ENCODE results near the gene RNASE9.
"Not testable (repeated sequence)": the region's sequence is repeated elsewhere in the genome, so short reads cannot be mapped to it uniquely, and the experiment has no call there.

The RNASE9 gene

DNA sequence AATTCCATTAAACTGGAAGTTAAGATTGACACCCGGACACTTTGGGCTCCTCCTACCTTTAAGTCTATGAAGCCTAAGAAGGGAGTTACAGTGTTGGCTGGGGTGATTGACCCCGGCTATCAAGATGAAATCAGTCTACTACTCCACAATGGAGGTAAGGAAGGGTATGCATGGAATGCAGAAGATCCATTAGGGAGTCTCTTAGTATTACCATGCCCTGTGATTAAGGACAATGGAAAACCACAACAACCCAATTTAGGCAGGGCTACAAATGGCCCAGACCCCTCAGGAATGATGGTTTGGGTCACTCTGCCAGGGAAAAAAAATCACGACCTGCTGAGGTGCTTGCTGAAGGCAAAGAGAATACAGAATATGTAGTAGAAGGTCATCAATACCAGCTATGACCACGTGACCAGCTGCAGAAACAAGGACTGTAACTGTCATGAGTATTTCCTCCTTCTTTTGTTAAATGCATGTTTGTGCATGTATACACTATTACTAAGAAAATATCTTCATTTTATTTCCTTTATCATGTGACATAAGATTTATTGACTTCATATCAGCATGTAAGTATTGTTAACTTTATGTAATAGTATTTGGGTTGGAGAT lies 11.6 kb upstream of the RNASE9 start:
- DNase-seq, result not testable (repeated sequence)

- DNase-seq, result not testable (repeated sequence)
These were observed 9.9 kb upstream of the RNASE9 start for GRCh38 chr14:20570720-20571119.

GRCh38 chr14:20569865-20570264 lies 9.0 kb upstream of the RNASE9 start:
- DNase-seq, result not testable (repeated sequence)

DNA sequence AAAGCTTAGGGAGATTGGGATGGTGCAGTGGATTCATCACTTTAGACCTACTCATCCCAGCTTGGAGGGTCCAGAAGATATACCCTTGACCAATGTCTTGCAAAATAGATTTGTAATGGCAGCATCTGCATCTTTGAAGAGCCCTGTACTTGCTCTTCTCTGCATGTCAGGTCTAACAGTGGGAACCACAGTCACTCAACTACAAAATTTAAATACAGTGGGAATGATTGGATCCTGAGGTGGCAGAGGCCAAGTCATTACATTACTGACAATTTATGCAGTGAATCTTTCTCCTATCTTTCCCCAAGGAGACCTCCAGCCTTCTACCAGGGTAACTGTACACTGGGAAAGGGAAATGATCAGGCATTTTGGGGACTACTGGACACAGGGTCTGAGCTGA lies 8.2 kb upstream of the RNASE9 start:
- DNase-seq, result no peak

GRCh38 chr14:20568393-20568792 lies 7.5 kb upstream of the RNASE9 start:
- DNase-seq, result no peak

- DNase-seq, result not testable (repeated sequence)
These were observed 6.4 kb upstream of the RNASE9 start for GRCh38 chr14:20567199-20567598.

DNA sequence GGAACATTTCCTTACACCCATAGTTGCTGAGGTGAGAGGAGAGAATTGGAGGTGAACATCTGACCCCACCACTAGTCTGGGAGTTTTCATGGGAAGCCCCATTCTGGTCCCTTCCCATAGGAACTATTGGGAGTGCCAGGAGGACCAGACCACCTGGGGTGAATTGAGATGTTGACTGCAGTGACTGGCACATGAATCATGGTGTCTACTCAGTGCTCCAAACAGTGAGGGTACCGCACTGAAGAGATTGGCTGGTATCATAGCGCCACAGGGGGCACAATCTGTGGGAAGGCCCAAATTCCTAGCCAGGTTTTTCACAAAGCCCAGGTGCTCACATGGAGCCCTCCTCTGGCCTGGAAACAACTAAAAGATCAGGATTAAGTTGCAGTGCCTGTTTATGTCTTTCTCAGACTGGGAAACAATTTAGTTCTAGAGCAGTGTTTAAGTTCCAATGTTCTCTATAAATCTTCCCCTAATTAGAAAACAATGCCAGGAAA lies 3.7 kb upstream of the RNASE9 start:
- no peak for DNase-seq

- no peak for DNase-seq
These were observed 3.1 kb upstream of the RNASE9 start for GRCh38 chr14:20563971-20564370.

- DNase-seq, result no peak
These were observed 1.4 kb downstream of the RNASE9 start for GRCh38 chr14:20559461-20559904.

- DNase-seq, result no peak
These were observed 3.7 kb downstream of the RNASE9 start for GRCh38 chr14:20557212-20557542.

GRCh38 chr14:20556500-20557211 lies 4.2 kb downstream of the RNASE9 start:
- DNase-seq, result no peak

GRCh38 chr14:20555845-20556244 lies 5.0 kb downstream of the RNASE9 start:
- no peak for DNase-seq

DNA sequence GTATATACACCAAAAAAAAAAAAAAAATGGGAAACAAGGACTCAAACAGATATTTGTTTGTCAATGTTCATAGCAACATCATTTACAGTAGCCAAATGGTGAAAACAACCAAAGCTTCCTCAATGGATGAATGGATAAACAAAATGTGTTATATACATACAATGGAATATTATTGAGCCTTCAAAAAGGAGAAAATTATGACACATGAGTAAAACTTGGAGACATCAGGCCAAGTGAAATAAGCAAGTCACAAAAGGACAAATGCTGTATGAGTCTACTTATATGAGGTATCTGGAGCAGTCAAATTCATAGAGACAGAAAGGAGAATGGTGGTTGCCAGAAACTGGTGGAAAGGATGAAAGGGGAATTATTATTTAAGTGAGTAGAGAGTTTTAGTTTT lies 7.8 kb downstream of the RNASE9 start:
- no peak for DNase-seq

DNA sequence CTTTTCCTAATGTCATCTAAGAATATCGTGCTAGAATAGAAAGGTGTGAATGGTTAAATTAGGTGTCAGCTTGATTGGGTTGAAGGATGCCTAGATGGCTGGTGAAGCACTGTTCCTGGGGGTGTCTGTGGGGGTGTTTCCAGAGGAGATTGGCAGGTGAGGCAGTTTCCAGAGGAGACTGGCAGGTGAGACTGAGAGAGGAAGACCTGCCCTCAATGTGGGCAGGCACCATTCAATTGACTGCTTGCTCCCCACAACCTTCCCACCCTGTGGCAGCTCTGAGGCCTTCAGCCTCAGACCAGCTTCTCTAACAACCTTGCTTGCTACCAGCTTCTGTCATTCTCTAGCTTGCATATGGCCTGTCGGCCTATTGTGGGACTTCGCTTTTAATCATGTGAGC lies 9.2 kb downstream of the RNASE9 start:
- DNase-seq, result no peak

GRCh38 chr14:20550926-20551325 lies 9.9 kb downstream of the RNASE9 start:
- DNase-seq, result no peak

DNA sequence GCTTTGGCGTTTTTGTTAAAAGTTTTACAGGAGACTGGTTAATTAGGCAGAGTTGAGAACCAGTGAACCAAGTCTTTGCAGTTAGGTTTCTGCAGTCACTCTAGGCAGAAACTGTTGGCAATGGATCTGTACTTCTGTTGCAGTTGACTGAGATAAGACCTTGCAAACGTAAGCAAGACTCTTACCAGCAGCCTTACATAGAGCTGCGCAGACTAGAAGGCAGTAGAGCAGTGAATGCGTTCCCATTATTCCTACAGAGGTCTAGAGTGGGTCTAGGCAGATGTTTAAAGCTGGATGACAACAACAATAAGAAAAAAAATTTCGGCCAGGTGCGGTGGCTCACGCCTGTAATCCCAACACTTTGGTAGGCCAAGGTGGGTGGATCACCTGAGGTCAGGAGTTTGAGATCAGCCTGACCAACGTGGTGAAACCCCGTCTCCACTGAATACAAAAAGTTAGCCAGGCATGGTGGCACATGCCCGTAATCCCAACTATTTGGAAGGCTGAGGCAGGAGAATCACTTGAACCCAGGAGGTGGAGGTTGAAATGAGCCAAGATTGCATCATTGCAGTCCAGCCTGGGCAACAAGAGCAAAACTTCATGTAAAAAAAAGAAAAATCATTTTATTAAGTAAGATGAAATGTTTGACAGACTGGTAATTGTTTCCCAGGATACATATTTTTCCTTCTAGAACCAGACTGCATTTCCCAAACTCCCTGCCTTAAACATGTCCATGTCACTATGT lies 12.3 kb downstream of the RNASE9 start:
- DNase-seq, result no peak

- DNase-seq, result no peak
These were observed 14.0 kb downstream of the RNASE9 start for GRCh38 chr14:20546877-20547276.

DNA sequence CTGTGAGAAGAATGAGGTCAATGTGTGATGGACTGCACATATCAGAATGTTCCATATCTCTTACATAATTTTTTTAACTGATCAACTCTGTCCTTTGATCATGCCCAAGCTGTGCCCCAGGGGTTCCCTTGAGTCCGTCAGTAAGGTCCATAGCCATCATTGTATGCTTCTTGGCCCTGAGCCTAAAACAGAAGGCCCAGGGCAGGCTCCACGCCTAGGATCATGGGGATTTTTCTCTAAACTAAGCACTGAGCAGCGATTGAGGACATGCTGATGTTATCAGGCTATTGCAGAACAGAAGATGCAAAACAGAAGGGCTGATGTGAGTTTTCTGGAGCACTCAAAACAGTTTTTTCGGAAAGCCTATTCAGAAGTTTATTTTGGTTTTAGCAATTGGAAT lies 20.9 kb downstream of the RNASE9 start:
- no peak for DNase-seq

- peak; percentile 74 for DNase-seq
These were observed 29.9 kb downstream of the RNASE9 start for GRCh38 chr14:20530771-20531571.

DNA sequence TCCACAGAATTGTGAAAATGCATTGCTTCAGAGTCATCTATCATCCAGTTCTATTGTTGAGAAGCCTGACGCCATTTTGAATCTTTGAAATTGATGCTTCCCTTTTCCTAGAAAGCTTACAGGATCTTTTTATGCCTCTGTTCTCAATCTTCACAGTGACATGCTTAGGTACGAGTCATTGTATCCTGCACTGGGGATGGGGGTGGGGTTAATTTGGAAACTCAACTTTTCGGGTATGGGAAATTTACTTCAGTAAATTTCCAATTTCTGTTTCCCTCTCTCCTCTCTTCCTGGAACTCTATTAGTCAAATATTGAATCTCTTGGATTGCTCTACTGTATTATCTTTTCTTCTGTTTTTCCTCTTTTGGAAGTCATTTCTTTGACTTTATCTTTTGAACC lies 31.0 kb downstream of the RNASE9 start:
- no peak for DNase-seq

GRCh38 chr14:20524027-20524426 lies 36.8 kb downstream of the RNASE9 start:
- no peak for DNase-seq

DNA sequence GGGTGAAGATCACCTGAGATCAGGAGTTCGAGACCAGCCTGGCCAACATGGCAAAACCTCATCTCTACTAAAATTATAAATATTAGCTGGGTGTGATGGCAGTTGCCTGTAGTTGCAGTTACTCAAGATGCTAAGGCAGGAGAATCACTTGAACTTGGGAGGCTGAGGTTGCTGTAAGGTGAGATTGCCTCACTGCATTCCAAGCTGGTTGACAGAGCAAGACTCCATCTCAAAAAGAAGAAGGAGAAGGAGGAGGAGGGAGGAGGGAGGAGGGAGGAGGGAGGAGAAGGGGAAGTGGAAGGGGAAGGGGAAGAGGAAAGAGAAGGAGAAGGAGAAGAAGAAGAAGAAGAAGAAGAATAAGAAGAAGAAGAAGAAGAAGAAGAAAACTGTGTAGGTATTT lies 38.5 kb downstream of the RNASE9 start:
- no peak for DNase-seq

DNA sequence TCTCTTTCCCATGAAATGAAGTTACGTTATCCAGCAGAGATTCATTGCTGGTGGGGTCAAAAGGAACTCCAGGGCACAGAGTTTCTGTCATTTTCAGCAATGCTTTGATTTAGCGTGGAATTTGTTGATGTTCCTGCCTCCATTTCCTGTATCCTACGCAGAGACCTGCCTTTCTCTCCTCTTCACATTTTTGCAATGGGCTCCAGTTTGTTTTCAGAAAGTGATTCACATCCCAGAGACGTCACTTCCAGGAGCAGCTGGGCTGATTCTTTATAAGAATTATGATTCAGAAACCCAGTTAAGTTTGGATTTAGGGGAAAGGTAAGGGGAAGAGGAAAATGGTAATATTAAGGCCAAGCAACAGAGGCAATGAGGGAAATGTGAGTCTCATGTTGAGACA lies 43.9 kb downstream of the RNASE9 start:
- DNase-seq, result no peak

All from NCI-H2171 (cell line).